Vagina (tissue), 2 donors: ENCODE data around the gene FHIT. TPM values are rescaled to one million over a fixed set of nuclear protein-coding genes. Genes with fewer than 3 reads are reported as not detected.
"Not testable (repeated sequence)": the region's sequence is repeated elsewhere in the genome, so short reads cannot be mapped to it uniquely, and the experiment has no call there.

ENCODE experiments used
- DNase-seq, 2 donors: peaks; one replicate each; pipeline ENCODE4 v3.0.0-alpha.2; 2017; ENCODE audit errors: extremely low spot score in 2 of 2
- H3K27ac ChIP-seq: fragments of 200-600 bp; sonication (generic); one replicate; pipeline ENCODE4 v1.5.1; 2019
- H3K27me3 ChIP-seq: fragments of 200-600 bp; sonication (generic); one replicate; pipeline ENCODE4 v1.5.1; 2019
- H3K36me3 ChIP-seq, 2 donors: fragments of 200-600 bp; sonication (generic); one replicate each; pipeline ENCODE4 v1.5.1; 2017 to 2019
- H3K4me1 ChIP-seq: fragments of 200-600 bp; sonication (generic); one replicate; pipeline ENCODE4 v1.5.1; 2019
- H3K4me3 ChIP-seq, 2 donors: fragments of 200-600 bp; sonication (generic); 1 replicate in 1 of 2; 2 replicates in 1 of 2; pipeline ENCODE4 v1.5.1; 2016 to 2019
- H3K9me3 ChIP-seq: fragments of 200-600 bp; sonication (generic); one replicate; pipeline ENCODE4 v1.5.1; 2019
- POLR2A ChIP-seq, 2 donors: fragments of 450-650 bp; IDR thresholded peaks; one replicate each; pipeline ENCODE4 v1.6.1; 2017; ENCODE audit warnings: antibody characterized with exemption in 2 of 2, mild to moderate bottlenecking in 2 of 2, moderate library complexity in 2 of 2
- POLR2AphosphoS5 ChIP-seq, 2 donors: sonication (generic); formaldehyde crosslinking; IDR thresholded peaks; one replicate each; pipeline ENCODE4 v1.9.0; 2017; ENCODE audit warnings: antibody characterized with exemption in 2 of 2, mild to moderate bottlenecking in 2 of 2, low read depth in 1 of 2; ENCODE audit not compliant: insufficient read depth in 1 of 2
- intact Hi-C: fragments of 100-400 bp; cut with DNase I; formaldehyde crosslinking; loops from one replicate; pipeline ENCODE4 v1.15.1; 2023
- total RNA-seq: library from RNA; depleted of rRNA; stranded (reverse); fragments of >200 nt; gene quantifications from one replicate; pipeline ENCODE4 v1.2.3, GENCODE V29; 2016
- TF ChIP-seq, protein P1 (sequence below), 3 experiments: fragments of 450-650 bp in 2 of 3; fragments of 200-600 bp in 1 of 3; sonication (generic) in 1 of 3; IDR thresholded peaks; one replicate each; pipeline ENCODE4 v1.5.1; 2017 to 2019; ENCODE audit warnings: antibody characterized with exemption in 3 of 3, mild to moderate bottlenecking in 2 of 3, moderate library complexity in 2 of 3

The FHIT gene
- total RNA-seq, 1 donor from 2014 or later, result 7.9 TPM

DNA sequence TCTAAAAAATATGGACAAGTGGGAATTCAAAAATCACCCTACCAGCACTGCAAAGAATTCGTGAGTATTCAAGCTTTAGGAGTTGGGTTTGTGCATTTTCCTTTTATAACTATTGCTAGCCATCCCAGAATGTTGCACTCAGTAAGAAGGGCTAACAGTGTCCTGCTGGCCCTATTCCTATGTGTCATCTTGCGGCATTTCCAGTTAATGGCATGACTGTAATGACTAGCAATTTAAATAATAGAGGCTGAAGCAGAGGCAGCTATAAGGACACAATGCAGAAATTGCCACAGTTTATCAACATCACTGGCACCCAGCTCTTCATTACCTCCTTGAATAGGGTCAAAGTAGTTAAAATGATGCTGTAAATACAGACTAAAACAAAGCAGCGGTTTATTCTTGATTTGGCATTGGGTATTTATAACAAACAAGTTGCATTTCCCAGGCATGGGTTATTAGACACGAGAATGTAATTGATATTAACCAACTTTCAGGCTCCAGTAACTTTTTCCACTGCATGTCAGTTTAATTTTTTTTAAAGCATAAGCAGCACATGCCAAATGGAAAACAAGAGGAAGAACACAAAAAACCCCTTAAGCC lies 177.6 kb downstream of the FHIT start:
- intact Hi-C loops, result no loop called here
- Histone ChIP-seq H3K4me1 (no peaks in the 10 kb centered on the region), H3K36me3 (no peaks in the 10 kb centered on the region), H3K4me3 (no peak overlapping the region), H3K27me3 (no peaks in the 10 kb centered on the region), H3K9me3 (no peaks in the 10 kb centered on the region), H3K27ac (no peak overlapping the region)
- TF ChIP-seq, protein P1, sequence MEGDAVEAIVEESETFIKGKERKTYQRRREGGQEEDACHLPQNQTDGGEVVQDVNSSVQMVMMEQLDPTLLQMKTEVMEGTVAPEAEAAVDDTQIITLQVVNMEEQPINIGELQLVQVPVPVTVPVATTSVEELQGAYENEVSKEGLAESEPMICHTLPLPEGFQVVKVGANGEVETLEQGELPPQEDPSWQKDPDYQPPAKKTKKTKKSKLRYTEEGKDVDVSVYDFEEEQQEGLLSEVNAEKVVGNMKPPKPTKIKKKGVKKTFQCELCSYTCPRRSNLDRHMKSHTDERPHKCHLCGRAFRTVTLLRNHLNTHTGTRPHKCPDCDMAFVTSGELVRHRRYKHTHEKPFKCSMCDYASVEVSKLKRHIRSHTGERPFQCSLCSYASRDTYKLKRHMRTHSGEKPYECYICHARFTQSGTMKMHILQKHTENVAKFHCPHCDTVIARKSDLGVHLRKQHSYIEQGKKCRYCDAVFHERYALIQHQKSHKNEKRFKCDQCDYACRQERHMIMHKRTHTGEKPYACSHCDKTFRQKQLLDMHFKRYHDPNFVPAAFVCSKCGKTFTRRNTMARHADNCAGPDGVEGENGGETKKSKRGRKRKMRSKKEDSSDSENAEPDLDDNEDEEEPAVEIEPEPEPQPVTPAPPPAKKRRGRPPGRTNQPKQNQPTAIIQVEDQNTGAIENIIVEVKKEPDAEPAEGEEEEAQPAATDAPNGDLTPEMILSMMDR (IDR thresholded peaks at IDR 0.05), result no peak
- TF ChIP-seq POLR2A (IDR thresholded peaks at IDR 0.05) (no peak), POLR2AphosphoS5 (IDR thresholded peaks at IDR 0.05; ENCODE audit: insufficient read depth in 1 of 2, low read depth in 1 of 2) (no peak)
- no peak for DNase-seq

DNA sequence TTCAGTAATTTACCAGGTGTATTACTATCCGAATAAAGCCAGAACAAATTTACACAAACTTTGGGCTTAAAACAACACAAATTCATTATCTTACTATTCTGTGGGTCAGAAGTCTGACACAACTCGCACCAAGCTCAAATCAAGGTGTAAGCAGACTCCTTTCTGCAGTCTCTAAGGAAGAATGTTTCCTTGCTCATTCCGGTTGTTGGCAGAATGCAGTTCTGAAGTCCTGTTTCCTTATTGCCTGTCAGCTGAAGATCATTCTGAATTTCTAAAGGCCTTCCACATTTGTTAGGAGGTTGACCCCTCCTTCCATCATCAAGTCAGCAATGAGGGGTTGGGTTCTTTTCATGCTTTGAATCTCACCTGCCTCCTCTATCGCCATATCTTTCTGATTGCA lies 183.2 kb downstream of the FHIT start:
- no peak for DNase-seq
- H3K36me3 ChIP-seq, result no peaks in the 10 kb centered on the region
- H3K4me1 ChIP-seq, result no peaks in the 10 kb centered on the region
- intact Hi-C loops, result no loop called here
- H3K27me3 ChIP-seq, result no peaks in the 10 kb centered on the region
- TF ChIP-seq POLR2AphosphoS5 (IDR thresholded peaks at IDR 0.05; ENCODE audit: insufficient read depth in 1 of 2, low read depth in 1 of 2) (no peak), POLR2A (IDR thresholded peaks at IDR 0.05) (no peak)
- TF ChIP-seq, protein P1 (IDR thresholded peaks at IDR 0.05), result no peak
- H3K4me3 ChIP-seq, result no peak overlapping the region
- H3K9me3 ChIP-seq, result no peaks in the 10 kb centered on the region
- H3K27ac ChIP-seq, result no peak overlapping the region

DNA sequence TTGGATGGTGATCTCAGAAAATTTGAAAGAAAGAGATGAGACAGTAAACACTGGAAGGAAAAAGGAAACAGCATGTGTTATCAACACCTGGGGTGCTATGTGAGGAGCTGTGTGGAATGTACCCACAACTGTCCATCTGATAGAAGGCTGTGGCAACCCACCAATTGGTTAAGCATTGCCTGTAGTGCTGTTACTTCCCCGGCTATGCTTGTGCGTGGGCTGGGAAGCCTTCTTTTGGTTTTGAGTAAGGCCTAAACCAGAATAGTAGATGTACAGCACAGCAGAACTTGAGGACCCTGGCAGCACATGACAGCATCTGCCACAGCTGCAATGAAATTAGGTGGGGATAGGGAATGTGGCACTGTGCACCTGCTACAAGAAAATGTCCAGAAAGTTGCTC lies 184.5 kb downstream of the FHIT start:
- Histone ChIP-seq H3K27ac (no peak overlapping the region), H3K27me3 (no peaks in the 10 kb centered on the region), H3K4me1 (no peaks in the 10 kb centered on the region), H3K36me3 (no peaks in the 10 kb centered on the region), H3K4me3 (no peak overlapping the region), H3K9me3 (no peaks in the 10 kb centered on the region)
- TF ChIP-seq POLR2A (IDR thresholded peaks at IDR 0.05) (no peak), POLR2AphosphoS5 (IDR thresholded peaks at IDR 0.05; ENCODE audit: insufficient read depth in 1 of 2, low read depth in 1 of 2) (no peak)
- TF ChIP-seq, protein P1 (IDR thresholded peaks at IDR 0.05), result no peak
- DNase-seq, result no peak
- intact Hi-C loops, result no loop called here

DNA sequence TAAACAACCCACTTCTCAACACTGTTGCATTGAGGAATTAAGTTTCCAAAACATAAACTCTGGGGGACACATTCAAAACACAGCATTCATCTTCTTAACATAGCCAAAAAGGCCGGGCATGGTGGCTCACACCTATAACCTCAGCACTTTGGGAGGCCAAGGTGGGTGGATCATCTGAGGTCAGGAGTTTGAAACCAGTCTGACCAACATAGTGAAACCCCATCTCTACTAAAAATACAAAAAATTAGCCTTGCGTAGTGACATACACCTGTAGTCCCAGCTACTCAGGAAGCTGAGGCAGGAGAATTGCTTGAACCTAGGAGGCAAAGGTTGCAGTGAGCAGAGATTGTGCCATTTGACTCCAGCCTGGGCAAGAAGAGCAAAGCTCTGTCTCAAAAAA lies 185.0 kb downstream of the FHIT start:
- H3K36me3 ChIP-seq, H3K4me1 ChIP-seq, H3K27me3 ChIP-seq, H3K9me3 ChIP-seq, H3K4me3 ChIP-seq, DNase-seq, intact Hi-C loops, H3K27ac ChIP-seq: not testable (repeated sequence)

DNA sequence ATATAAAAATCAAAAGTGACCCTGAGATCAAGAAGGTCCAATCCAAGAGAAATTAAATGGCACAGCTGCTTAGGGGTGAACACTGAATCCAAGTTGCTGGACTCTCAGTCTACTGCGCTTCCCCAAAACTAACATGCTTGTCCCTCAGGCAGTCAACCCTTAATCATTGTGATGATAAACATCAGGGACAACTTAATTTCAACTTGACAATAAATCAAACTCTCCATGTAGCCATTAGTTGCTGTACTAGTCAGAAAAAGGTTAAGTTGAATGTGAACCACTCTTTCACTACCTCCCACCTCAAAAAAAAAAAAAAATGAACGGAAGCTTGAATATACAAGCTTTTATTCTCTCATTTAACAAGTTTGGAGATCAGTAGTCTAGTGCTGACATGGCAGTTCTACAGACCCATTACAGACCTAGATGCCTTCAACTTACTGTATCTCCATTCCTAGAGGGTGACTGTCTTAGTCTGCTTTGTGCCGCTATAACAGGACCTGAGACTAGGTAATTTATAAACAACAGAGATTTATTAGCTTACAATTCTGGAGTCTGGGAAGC lies 185.7 kb downstream of the FHIT start:
- Histone ChIP-seq H3K9me3 (no peaks in the 10 kb centered on the region), H3K4me1 (no peaks in the 10 kb centered on the region)

More for the DNA sequence above, 185.7 kb downstream of the FHIT start:
- intact Hi-C loops, result no loop called here
- no peaks in the 10 kb centered on the region for H3K36me3 ChIP-seq
- H3K27me3 ChIP-seq, result no peaks in the 10 kb centered on the region
- DNase-seq, result no peak
- no peak overlapping the region for H3K27ac ChIP-seq
- H3K4me3 ChIP-seq, result no peak overlapping the region
- TF ChIP-seq, protein P1 (IDR thresholded peaks at IDR 0.05), result no peak
- TF ChIP-seq POLR2AphosphoS5 (IDR thresholded peaks at IDR 0.05; ENCODE audit: insufficient read depth in 1 of 2, low read depth in 1 of 2), result no peak
- no peak for TF ChIP-seq POLR2A (IDR thresholded peaks at IDR 0.05)
